MCF 10A (cell line): ENCODE data around the gene BCL2A1. TPM values are rescaled to one million over a fixed set of nuclear protein-coding genes. Genes with fewer than 3 reads are reported as not detected.

Source experiments
- BruUV-seq: library from RNA; stranded (reverse); fragments of 400-500 nt; replicated peaks from 2 replicates; lab custom pipeline; 2021; lab: Mats Ljungman, UMichigan
- CTCF ChIA-PET: fragments of 300-600 bp; sonication (Branson Sonifier 250); formaldehyde crosslinking; extraction: SDS; loops from one replicate; lab custom pipeline; 2021; ENCODE audit warnings: antibody characterized with exemption, inconsistent platforms; lab: Yijun Ruan, JAX
- POLR2A ChIA-PET: fragments of 300-600, 350-650 bp; sonication (Branson Sonifier 250); formaldehyde crosslinking; extraction: SDS; loops from one replicate; lab custom pipeline; 2020; ENCODE audit warnings: antibody characterized with exemption, inconsistent platforms; lab: Yijun Ruan, JAX
- DNase-seq: peaks from one replicate; pipeline ENCODE4 v3.0.0-alpha.2; 2018; ENCODE audit not compliant: unreplicated experiment
- H3K27ac Mint-ChIP-seq: one replicate; pipeline ENCODE4 v1.8.0; 2022; ENCODE audit warnings: mild to moderate bottlenecking, low read depth, mixed read lengths; ENCODE audit not compliant: unreplicated experiment
- H3K27me3 Mint-ChIP-seq: one replicate; pipeline ENCODE4 v1.8.0; 2022; ENCODE audit warnings: mixed read lengths; ENCODE audit not compliant: insufficient read depth, unreplicated experiment
- H3K36me3 Mint-ChIP-seq: one replicate; pipeline ENCODE4 v1.8.0; 2022; ENCODE audit warnings: mild to moderate bottlenecking, moderate library complexity, mixed read lengths; ENCODE audit not compliant: insufficient read depth, unreplicated experiment
- H3K4me1 Mint-ChIP-seq: one replicate; pipeline ENCODE4 v1.8.0; 2022; ENCODE audit warnings: mixed read lengths; ENCODE audit not compliant: insufficient read depth, unreplicated experiment
- H3K4me3 Mint-ChIP-seq: one replicate; pipeline ENCODE4 v1.8.0; 2022; ENCODE audit warnings: mild to moderate bottlenecking, moderate library complexity, mixed read lengths; ENCODE audit not compliant: unreplicated experiment
- H3K9me3 Mint-ChIP-seq: one replicate; pipeline ENCODE4 v1.8.0; 2022; ENCODE audit warnings: mixed read lengths; ENCODE audit not compliant: unreplicated experiment
- intact Hi-C: fragments of 100-400 bp; cut with micrococcal nuclease; formaldehyde crosslinking; loops from 2 replicates; pipeline ENCODE4 v1.14.1; 2022
- total RNA-seq: library from RNA; stranded (reverse); gene quantifications from 2 replicates; pipeline ENCODE4 v1.2.3, GENCODE V29; 2022
- TF ChIP-seq, protein P1 (sequence below): fragments of 200-600 bp; IDR thresholded peaks from one replicate; pipeline ENCODE4 v1.8.0; 2022; ENCODE audit warnings: antibody characterized with exemption, mild to moderate bottlenecking; ENCODE audit not compliant: unreplicated experiment

BCL2A1 gene
- total RNA-seq, 1 experiment from 2014 or later = not detected

DNA sequence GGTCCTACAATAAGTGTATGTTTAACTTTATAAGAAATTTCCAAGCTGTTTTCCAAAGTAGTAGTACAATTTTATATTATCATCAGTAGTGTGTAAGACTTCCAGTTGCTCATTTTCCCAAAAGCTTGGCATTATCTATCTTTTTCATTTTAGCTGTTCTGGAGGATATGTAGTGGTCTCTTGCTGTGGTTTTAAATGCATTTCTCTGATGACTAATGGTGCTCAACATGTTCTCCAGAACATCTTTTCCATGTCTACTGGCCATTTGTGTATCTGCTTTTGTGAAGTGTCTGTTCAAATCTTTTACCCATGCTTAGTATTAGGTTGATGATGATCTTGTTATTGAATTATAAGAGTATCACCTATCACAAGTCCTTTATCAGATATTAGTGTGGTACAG, 13.3 kb downstream of the BCL2A1 start:
- TF ChIP-seq, protein P1, sequence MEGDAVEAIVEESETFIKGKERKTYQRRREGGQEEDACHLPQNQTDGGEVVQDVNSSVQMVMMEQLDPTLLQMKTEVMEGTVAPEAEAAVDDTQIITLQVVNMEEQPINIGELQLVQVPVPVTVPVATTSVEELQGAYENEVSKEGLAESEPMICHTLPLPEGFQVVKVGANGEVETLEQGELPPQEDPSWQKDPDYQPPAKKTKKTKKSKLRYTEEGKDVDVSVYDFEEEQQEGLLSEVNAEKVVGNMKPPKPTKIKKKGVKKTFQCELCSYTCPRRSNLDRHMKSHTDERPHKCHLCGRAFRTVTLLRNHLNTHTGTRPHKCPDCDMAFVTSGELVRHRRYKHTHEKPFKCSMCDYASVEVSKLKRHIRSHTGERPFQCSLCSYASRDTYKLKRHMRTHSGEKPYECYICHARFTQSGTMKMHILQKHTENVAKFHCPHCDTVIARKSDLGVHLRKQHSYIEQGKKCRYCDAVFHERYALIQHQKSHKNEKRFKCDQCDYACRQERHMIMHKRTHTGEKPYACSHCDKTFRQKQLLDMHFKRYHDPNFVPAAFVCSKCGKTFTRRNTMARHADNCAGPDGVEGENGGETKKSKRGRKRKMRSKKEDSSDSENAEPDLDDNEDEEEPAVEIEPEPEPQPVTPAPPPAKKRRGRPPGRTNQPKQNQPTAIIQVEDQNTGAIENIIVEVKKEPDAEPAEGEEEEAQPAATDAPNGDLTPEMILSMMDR = no peak
- Mint-ChIP-seq H3K36me3 (no peaks in the 10 kb centered on the region), H3K4me1 (no peaks in the 10 kb centered on the region), H3K27ac (no peak overlapping the region), H3K27me3 (no peaks in the 10 kb centered on the region), H3K4me3 (no peak overlapping the region), H3K9me3 (no peaks in the 10 kb centered on the region)
- no TSS peak for BruUV-seq
- ChIA-PET POLR2A (interaction anchor here (1.1 kb wide), 1 partner anchor 34 kb away, joined by 4 read pairs; no protein-coding TSS in a partner anchor), CTCF (no interaction called here)
- intact Hi-C loops = no loop called here
- DNase-seq = no peak

DNA sequence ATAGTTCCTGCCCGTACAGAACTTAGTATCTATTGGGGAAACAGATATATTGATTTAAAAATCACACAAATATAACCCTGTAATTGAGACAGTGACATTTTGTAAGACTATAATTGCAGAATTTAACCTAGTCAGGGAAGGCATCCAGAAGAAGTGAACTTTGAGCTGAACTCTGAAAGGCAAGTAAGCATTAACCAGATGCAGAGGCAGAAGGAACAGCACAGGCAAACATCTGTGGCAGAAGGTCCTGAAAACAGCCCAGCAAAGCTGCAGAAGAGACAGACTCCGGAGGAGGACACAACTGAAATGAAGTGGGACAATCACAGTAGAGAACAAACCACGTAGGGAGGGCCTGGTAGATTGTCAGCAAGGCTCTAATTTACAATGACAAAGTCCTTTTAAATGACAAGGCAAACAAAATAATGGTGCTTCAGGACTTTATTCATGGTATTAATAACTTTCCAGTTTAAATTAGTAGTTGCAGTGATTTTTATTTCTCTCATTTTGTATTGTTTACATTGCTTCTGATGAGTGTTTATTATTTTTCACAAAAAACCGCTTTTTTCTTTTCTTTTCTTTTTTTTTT, 14.5 kb downstream of the BCL2A1 start:
- CTCF ChIA-PET = interaction anchor here (0.6 to 0.7 kb wide), 3 partner anchors 33 to 326 kb away, joined by 3 to 4 read pairs (median 3); no protein-coding TSS in a partner anchor
- POLR2A ChIA-PET = no interaction called here
- Mint-ChIP-seq H3K9me3 (no peaks in the 10 kb centered on the region), H3K27ac (no peak overlapping the region), H3K4me3 (no peak overlapping the region), H3K36me3 (no peaks in the 10 kb centered on the region), H3K27me3 (no peaks in the 10 kb centered on the region), H3K4me1 (no peaks in the 10 kb centered on the region)
- TF ChIP-seq, protein P1 = no peak
- intact Hi-C loops = no loop called here
- DNase-seq = no peak
- BruUV-seq = no TSS peak

DNA sequence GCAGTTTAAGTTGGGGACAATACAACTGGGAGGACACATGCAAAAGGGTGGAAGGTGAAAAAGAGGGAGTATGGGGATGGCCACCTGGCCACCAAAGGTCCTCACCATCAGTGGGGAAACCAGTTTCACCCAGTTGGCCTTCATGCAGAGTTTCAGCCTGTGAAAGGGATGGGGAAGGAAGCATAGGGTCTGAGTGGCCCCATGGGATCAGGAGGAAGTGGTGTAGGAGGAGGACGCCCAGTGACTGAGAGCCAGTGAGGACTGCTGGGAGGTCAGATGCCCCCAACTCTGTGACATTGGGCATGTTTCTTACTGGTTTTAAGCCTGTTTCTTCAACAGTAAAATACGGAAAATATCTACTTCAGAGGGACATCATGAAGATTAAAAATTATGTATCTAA, 16.3 kb downstream of the BCL2A1 start:
- ChIA-PET POLR2A (no interaction called here), CTCF (interaction anchor here (0.7 kb wide), 1 partner anchor 893 kb away, joined by 3 read pairs; no protein-coding TSS in a partner anchor)
- Mint-ChIP-seq H3K36me3 (no peaks in the 10 kb centered on the region), H3K4me3 (no peak overlapping the region), H3K27ac (no peak overlapping the region), H3K27me3 (no peaks in the 10 kb centered on the region), H3K9me3 (no peaks in the 10 kb centered on the region), H3K4me1 (no peaks in the 10 kb centered on the region)
- no peak for DNase-seq
- intact Hi-C loops = no loop called here
- TF ChIP-seq, protein P1 = no peak
- no TSS peak for BruUV-seq

DNA sequence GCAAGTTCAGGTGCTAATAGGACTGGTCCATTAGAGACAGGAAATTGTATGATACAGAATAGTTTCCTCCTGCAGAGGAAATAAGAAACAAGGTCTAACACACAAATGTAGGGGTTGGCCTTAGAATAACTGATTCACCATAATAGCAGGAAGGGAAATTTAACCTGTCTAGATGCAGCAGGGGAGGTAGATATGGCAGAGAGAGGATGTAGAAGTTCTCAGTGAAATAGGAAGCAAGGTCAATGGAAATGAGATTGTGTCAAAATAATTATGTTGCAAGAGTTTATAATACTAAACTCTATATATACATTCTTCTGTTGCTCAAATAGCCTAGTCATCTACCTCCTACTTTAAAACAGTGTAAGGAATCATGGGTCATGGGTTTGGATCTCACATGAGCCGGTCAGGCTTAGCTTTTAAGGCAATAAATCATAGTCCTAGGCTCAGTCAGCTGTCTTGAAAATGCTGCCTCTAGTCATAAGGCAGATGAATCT, 17.0 kb downstream of the BCL2A1 start:
- TF ChIP-seq, protein P1 = no peak
- Mint-ChIP-seq H3K4me3 (no peak overlapping the region), H3K9me3 (no peaks in the 10 kb centered on the region), H3K36me3 (no peaks in the 10 kb centered on the region), H3K4me1 (no peaks in the 10 kb centered on the region), H3K27ac (no peak overlapping the region), H3K27me3 (no peaks in the 10 kb centered on the region)
- POLR2A ChIA-PET = no interaction called here
- intact Hi-C loops = no loop called here
- CTCF ChIA-PET = interaction anchor here (0.7 kb wide), 1 partner anchor 892 kb away, joined by 3 read pairs; no protein-coding TSS in a partner anchor
- no peak for DNase-seq
- no TSS peak for BruUV-seq
